ENCODE data around the gene SOX1.

SOX1 gene

DNA sequence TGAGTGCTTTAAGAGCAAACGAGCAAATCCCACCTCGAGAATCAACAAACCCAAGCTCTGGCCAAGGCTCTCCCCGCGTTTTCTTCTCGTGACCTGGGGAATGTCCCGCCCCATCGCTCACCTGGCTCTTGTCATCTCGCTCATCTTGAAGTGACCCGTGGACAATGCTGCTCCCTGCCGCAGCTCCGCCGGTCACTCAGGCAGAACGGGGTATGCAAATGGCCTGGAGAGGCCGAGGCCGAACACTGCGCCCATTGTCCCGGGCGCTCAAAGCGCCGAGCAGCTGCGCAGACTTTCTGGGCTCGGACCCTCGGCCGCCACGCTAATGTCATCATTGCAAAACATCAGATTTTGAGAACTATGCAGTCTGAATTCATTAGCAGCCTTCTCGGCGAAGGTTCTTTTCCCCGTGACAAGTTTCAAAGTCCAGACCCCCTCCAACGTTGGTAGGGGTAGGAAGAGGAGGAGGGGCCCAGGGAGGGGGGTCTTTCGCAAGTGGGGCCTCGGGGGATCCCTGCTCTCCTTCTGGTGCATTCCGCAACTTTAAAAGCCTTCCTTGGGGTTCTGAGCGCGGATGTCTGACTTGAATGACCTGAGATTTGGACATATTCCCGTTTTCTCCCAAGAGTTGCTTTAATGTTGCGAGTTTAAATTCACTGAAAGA lies 39.7 kb downstream of the SOX1 start (continued):
- TF ChIP-seq, protein P1, sequence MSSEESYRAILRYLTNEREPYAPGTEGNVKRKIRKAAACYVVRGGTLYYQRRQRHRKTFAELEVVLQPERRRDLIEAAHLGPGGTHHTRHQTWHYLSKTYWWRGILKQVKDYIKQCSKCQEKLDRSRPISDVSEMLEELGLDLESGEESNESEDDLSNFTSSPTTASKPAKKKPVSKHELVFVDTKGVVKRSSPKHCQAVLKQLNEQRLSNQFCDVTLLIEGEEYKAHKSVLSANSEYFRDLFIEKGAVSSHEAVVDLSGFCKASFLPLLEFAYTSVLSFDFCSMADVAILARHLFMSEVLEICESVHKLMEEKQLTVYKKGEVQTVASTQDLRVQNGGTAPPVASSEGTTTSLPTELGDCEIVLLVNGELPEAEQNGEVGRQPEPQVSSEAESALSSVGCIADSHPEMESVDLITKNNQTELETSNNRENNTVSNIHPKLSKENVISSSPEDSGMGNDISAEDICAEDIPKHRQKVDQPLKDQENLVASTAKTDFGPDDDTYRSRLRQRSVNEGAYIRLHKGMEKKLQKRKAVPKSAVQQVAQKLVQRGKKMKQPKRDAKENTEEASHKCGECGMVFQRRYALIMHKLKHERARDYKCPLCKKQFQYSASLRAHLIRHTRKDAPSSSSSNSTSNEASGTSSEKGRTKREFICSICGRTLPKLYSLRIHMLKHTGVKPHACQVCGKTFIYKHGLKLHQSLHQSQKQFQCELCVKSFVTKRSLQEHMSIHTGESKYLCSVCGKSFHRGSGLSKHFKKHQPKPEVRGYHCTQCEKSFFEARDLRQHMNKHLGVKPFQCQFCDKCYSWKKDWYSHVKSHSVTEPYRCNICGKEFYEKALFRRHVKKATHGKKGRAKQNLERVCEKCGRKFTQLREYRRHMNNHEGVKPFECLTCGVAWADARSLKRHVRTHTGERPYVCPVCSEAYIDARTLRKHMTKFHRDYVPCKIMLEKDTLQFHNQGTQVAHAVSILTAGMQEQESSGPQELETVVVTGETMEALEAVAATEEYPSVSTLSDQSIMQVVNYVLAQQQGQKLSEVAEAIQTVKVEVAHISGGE (tag by site-specific recombination; conservative IDR thresholded peaks at IDR 0.05; ENCODE audit: low read depth), result no peak
- no peak for TF ChIP-seq ZNF223 (tag by site-specific recombination; IDR thresholded peaks at IDR 0.05)
- TF ChIP-seq ZNF548 (tag by site-specific recombination; IDR thresholded peaks at IDR 0.05), result no peak
- no peak for TF ChIP-seq SCRT1 (tag by site-specific recombination; IDR thresholded peaks at IDR 0.05; ENCODE audit: borderline replicate concordance)
- TF ChIP-seq ZNF248 (tag by site-specific recombination; IDR thresholded peaks at IDR 0.05), result no peak
- no peak for TF ChIP-seq ZNF549 (tag by site-specific recombination; IDR thresholded peaks at IDR 0.05)
- TF ChIP-seq ZNF169 (tag by site-specific recombination; IDR thresholded peaks at IDR 0.05), result no peak
- no peak for TF ChIP-seq OSR2 (tag by site-specific recombination; IDR thresholded peaks at IDR 0.05)
- TF ChIP-seq ZNF530 (tag by site-specific recombination; IDR thresholded peaks at IDR 0.05; ENCODE audit: low read depth), result no peak

DNA sequence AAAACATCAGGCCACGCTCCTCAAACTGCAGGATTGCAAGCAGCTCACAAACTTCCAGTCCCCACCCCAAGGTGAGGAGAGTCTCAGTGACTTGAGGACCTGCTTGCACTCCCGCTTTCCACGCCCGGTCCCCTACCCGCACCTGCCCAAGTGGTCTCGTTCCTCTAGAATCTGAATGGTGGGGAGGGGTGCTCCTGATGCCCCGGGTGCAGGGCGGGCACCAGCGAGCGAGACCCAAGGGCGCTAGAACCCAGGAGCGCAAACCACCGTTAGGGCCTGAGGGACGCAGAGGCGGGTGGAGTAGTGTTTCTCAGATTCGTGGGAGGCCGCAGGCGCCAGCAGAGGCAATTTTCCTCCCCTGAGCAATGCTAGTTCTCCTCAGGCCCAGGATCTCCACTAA lies 40.3 kb downstream of the SOX1 start:
- Histone ChIP-seq H3K36me3 (ENCODE audit: control insufficient read depth in 2 of 2, insufficient read depth in 1 of 2, low read length in 2 of 2) (no peaks in the 10 kb centered on the region), H3K27ac (ENCODE audit: extremely low read depth, low read depth, low read length) (no peak overlapping the region), H3K4me3 (ENCODE audit: low read depth, low read length) (no peak overlapping the region), H3K4me1 (ENCODE audit: control insufficient read depth, insufficient read depth, low read length) (peaks cover 4% of the 10 kb centered on the region), H3K9me3 (ENCODE audit: control insufficient read depth, insufficient read depth, low read depth, low read length) (no peaks in the 10 kb centered on the region)
- TF ChIP-seq ZNF292 (tag by site-specific recombination; IDR thresholded peaks at IDR 0.05; ENCODE audit: borderline replicate concordance, low read depth) (no peak), ZNF248 (tag by site-specific recombination; IDR thresholded peaks at IDR 0.05) (no peak), ZNF664 (tag by site-specific recombination; IDR thresholded peaks at IDR 0.05) (no peak), HOXC10 (CRISPR knock-in tag; IDR thresholded peaks at IDR 0.05) (no peak), BCL11A (tag by site-specific recombination; IDR thresholded peaks at IDR 0.05; ENCODE audit: low read depth) (no peak), MYNN (tag by site-specific recombination; IDR thresholded peaks at IDR 0.05; ENCODE audit: borderline replicate concordance) (no peak)
- TF ChIP-seq, protein P2, sequence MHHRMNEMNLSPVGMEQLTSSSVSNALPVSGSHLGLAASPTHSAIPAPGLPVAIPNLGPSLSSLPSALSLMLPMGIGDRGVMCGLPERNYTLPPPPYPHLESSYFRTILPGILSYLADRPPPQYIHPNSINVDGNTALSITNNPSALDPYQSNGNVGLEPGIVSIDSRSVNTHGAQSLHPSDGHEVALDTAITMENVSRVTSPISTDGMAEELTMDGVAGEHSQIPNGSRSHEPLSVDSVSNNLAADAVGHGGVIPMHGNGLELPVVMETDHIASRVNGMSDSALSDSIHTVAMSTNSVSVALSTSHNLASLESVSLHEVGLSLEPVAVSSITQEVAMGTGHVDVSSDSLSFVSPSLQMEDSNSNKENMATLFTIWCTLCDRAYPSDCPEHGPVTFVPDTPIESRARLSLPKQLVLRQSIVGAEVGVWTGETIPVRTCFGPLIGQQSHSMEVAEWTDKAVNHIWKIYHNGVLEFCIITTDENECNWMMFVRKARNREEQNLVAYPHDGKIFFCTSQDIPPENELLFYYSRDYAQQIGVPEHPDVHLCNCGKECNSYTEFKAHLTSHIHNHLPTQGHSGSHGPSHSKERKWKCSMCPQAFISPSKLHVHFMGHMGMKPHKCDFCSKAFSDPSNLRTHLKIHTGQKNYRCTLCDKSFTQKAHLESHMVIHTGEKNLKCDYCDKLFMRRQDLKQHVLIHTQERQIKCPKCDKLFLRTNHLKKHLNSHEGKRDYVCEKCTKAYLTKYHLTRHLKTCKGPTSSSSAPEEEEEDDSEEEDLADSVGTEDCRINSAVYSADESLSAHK (tag by site-specific recombination; IDR thresholded peaks at IDR 0.05), result no peak
- ChIA-PET POLR2A (no interaction called here), CTCF (no interaction called here)

DNA sequence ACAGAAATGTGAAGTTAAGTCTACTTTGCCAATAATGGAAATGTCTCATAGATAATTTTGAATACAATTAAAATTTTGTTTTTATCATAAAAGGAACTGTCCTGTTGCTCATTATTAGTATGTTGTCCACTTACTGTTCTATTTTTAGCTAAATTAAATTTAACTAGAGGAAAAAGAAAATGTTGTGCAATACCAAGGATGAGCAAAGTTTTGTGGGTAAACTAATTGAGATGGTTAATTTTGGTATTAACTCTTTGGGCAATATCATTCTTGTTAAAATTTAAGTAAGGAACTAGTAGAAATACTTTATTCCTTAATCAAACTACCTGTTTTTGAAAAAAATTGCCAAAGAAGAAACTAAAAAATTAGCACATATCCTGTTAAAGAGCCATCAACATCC lies 43.5 kb downstream of the SOX1 start:
- ChIA-PET POLR2A (no interaction called here), CTCF (no interaction called here)
- Histone ChIP-seq H3K9me3 (ENCODE audit: control insufficient read depth, insufficient read depth, low read depth, low read length) (no peaks in the 10 kb centered on the region), H3K27ac (ENCODE audit: extremely low read depth, low read depth, low read length) (no peak overlapping the region), H3K36me3 (ENCODE audit: control insufficient read depth in 2 of 2, insufficient read depth in 1 of 2, low read length in 2 of 2) (no peaks in the 10 kb centered on the region), H3K4me1 (ENCODE audit: control insufficient read depth, insufficient read depth, low read length) (0 out of 2 replicates have a peak, but pooled peaks cover 2% of the 10 kb centered on the region), H3K4me3 (ENCODE audit: low read depth, low read length) (no peak overlapping the region)
- TF ChIP-seq ZNF211 (tag by site-specific recombination; IDR thresholded peaks at IDR 0.05; ENCODE audit: low read depth) (no peak), ZNF624 (tag by site-specific recombination; IDR thresholded peaks at IDR 0.05) (no peak)
